PC-9 (cell line): Measurements from ENCODE around the gene DNAJC28. TPM values are rescaled to one million over a fixed set of nuclear protein-coding genes. Genes with fewer than 3 reads are reported as not detected.

Experiments used
- BruUV-seq: library from RNA; stranded (reverse); fragments of 400-500 nt; replicated peaks from 2 replicates; lab custom pipeline; 2021; lab: Mats Ljungman, UMichigan
- CTCF ChIA-PET: fragments of 300-600 bp; sonication (Branson Sonifier 250); formaldehyde crosslinking; loops from one replicate; lab custom pipeline; 2022; ENCODE audit warnings: antibody characterized with exemption; lab: Charles Lee
- POLR2A ChIA-PET: fragments of 300-600 bp; sonication (Branson Sonifier 250); formaldehyde crosslinking; loops from one replicate; lab custom pipeline; 2022; ENCODE audit warnings: antibody characterized with exemption; ENCODE audit not compliant: unreplicated experiment; lab: Charles Lee
- DNase-seq, 2 experiments: peaks; one replicate each; pipeline versions ENCODE4 v3.0.0 to v3.0.0-alpha.2; 2015 to 2022; ENCODE audit warnings: mixed read lengths in 1 of 2
- H2AFZ ChIP-seq: fragments of 200-600 bp; sonication (generic); 2 replicates; pipeline ENCODE4 v1.8.1; 2017; ENCODE audit warnings: antibody characterized with exemption
- H3F3A ChIP-seq: fragments of 200-600 bp; sonication (generic); 2 replicates; pipeline ENCODE4 v1.8.1; 2017; ENCODE audit warnings: antibody characterized with exemption, mild to moderate bottlenecking, low read depth; ENCODE audit not compliant: insufficient read depth
- H3K27ac ChIP-seq: fragments of 200-600 bp; sonication (generic); 2 replicates; pipeline ENCODE4 v1.6.1; 2016; ENCODE audit warnings: mixed run types
- H3K27me3 ChIP-seq: fragments of 200-600 bp; sonication (generic); 2 replicates; pipeline ENCODE4 v1.6.1; 2016; ENCODE audit warnings: low read depth, mixed run types; ENCODE audit not compliant: insufficient read depth
- H3K36me3 ChIP-seq: fragments of 200-600 bp; sonication (generic); 2 replicates; pipeline ENCODE4 v1.6.1; 2016; ENCODE audit warnings: low read depth, mixed run types
- H3K4me1 ChIP-seq: fragments of 200-600 bp; sonication (generic); replicated peaks from 2 replicates; pipeline ENCODE4 v1.6.1; 2016; ENCODE audit warnings: mixed run types; ENCODE audit not compliant: insufficient read depth
- H3K4me2 ChIP-seq: fragments of 200-600 bp; sonication (generic); 2 replicates; pipeline ENCODE4 v1.6.1; 2017; ENCODE audit warnings: mixed run types
- H3K4me3 ChIP-seq: fragments of 200-600 bp; sonication (generic); 2 replicates; pipeline ENCODE4 v1.6.1; 2016; ENCODE audit warnings: mixed run types
- H3K79me2 ChIP-seq: fragments of 200-600 bp; sonication (generic); 2 replicates; pipeline ENCODE4 v1.6.1; 2017; ENCODE audit warnings: low read depth, mixed run types
- H3K9me2 ChIP-seq: fragments of 200-600 bp; sonication (generic); 2 replicates; pipeline ENCODE4 v1.8.1; 2017; ENCODE audit warnings: mild to moderate bottlenecking; ENCODE audit not compliant: insufficient read depth
- H3K9me3 ChIP-seq: fragments of 200-600 bp; sonication (generic); 2 replicates; pipeline ENCODE4 v1.8.1; 2016; ENCODE audit warnings: low read depth; ENCODE audit not compliant: insufficient read depth
- H4K20me1 ChIP-seq: fragments of 200-600 bp; sonication (generic); 2 replicates; pipeline ENCODE4 v1.8.1; 2017; ENCODE audit not compliant: insufficient read depth
- EZH2 ChIP-seq: fragments of 200-600 bp; sonication (generic); IDR thresholded peaks from 2 replicates; pipeline ENCODE4 v1.8.0; 2017; ENCODE audit warnings: antibody characterized with exemption, low read depth
- intact Hi-C: fragments of 100-400 bp; cut with micrococcal nuclease; formaldehyde crosslinking; loops from one replicate; pipeline ENCODE4 v1.10.0; 2022; ENCODE audit not compliant: unreplicated experiment
- total RNA-seq: library from RNA; stranded (reverse); gene quantifications from 2 replicates; pipeline ENCODE4 v1.2.3, GENCODE V29; 2021
- TF ChIP-seq, protein P1 (sequence below): fragments of 200-600 bp; sonication (generic); conservative IDR thresholded peaks from 2 replicates; pipeline ENCODE4 v1.6.1; 2017; ENCODE audit warnings: mixed run types, antibody characterized with exemption, mild to moderate bottlenecking, moderate library complexity

The DNAJC28 gene
- total RNA-seq, 1 experiment from 2014 or later: 1.1 TPM

DNA sequence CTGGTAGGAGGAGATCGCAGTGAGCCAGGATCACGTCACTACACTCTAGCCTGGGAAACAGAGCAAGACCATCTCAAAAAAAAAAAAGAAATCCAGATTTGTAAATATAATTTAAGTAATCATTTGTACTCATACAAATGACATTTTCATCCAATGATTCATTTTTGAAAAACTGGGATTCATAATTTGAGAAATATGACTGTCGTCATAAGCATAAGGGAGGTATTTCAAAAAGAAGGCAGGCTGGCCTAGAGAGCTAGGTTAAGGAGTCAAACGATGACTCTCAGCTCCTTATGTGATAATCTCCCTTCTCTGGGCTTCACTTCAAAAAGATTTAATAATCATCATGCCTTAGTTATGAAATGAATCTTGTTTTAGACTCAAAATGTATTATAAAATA lies 48.1 kb upstream of the DNAJC28 start:
- Histone ChIP-seq H3K4me3 (no peak overlapping the region), H4K20me1 (peaks cover 26% of the 10 kb centered on the region), H3K4me2 (peak overlapping the region; percentile 82), H3K9me3 (no peaks in the 10 kb centered on the region), H3K27me3 (no peaks in the 10 kb centered on the region), H3K9me2 (no peaks in the 10 kb centered on the region), H3K27ac (no peak overlapping the region), H3K79me2 (peaks cover 66% of the 10 kb centered on the region), H3K36me3 (peaks cover 24% of the 10 kb centered on the region; the same call in 1 of the 2 replicates), H3K4me1 (peaks cover 17% of the 10 kb centered on the region), H2AFZ (no peak overlapping the region), H3F3A (peaks cover 23% of the 10 kb centered on the region)
- intact Hi-C loops: loop anchor here (5.0 kb wide), 1 partner anchor 47 kb away; the partner anchor contains the start of gene DNAJC28
- TF ChIP-seq EZH2: no peak
- TF ChIP-seq, protein P1, sequence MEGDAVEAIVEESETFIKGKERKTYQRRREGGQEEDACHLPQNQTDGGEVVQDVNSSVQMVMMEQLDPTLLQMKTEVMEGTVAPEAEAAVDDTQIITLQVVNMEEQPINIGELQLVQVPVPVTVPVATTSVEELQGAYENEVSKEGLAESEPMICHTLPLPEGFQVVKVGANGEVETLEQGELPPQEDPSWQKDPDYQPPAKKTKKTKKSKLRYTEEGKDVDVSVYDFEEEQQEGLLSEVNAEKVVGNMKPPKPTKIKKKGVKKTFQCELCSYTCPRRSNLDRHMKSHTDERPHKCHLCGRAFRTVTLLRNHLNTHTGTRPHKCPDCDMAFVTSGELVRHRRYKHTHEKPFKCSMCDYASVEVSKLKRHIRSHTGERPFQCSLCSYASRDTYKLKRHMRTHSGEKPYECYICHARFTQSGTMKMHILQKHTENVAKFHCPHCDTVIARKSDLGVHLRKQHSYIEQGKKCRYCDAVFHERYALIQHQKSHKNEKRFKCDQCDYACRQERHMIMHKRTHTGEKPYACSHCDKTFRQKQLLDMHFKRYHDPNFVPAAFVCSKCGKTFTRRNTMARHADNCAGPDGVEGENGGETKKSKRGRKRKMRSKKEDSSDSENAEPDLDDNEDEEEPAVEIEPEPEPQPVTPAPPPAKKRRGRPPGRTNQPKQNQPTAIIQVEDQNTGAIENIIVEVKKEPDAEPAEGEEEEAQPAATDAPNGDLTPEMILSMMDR: no peak
- no TSS peak for BruUV-seq
- ChIA-PET POLR2A (no interaction called here), CTCF (no interaction called here)
- no peak for DNase-seq

DNA sequence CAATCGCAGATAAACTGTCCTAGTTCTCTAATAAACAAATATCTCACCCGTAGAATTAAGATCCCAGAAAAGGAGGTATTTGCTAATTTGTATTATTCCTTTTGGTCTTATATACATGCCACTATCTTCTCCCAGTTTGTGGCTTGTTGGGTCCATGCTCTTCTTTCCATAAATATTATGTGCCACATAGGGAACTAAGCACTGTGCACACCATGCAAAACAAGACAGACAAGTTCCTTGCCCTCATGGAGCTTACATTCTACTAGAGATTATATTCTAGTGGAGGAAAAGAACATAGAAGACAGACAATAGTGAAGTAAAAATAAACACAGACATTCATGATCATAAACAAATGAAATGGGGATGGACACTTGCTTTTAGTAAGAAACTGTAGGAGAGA lies 45.7 kb upstream of the DNAJC28 start:
- Histone ChIP-seq H2AFZ (no peak overlapping the region), H3K4me3 (no peak overlapping the region), H3K4me2 (no peak overlapping the region), H3F3A (peaks cover 20% of the 10 kb centered on the region), H3K4me1 (peaks cover 12% of the 10 kb centered on the region), H3K27ac (no peak overlapping the region), H3K36me3 (peaks cover 32% of the 10 kb centered on the region; the same call in 1 of the 2 replicates), H4K20me1 (peaks cover 13% of the 10 kb centered on the region; the same call in 1 of the 2 replicates), H3K79me2 (peaks cover 49% of the 10 kb centered on the region), H3K9me3 (no peaks in the 10 kb centered on the region), H3K27me3 (no peaks in the 10 kb centered on the region), H3K9me2 (no peaks in the 10 kb centered on the region)
- TF ChIP-seq EZH2: no peak
- TF ChIP-seq, protein P1: no peak
- BruUV-seq: no TSS peak
- POLR2A ChIA-PET: no interaction called here
- DNase-seq: no peak
- intact Hi-C loops: no loop called here
- CTCF ChIA-PET: no interaction called here

DNA sequence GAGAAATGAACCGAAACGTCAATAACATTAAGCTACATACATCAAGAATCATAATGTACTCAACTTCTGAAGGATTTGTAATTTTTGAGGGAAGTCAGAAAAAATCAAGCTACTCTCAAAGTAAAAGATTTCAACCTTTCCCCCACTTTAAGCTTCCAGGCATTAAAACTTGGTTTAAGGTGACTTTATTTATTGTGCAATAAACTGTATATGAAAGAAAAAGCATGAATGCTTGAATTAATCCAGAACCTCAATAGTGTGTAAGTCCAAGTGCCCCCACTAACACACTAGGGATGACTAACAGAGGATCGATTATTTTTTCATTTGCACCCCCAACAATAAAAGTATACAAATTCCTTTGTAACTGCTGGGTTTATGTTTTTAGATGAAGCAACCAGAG lies 39.5 kb upstream of the DNAJC28 start:
- Histone ChIP-seq H2AFZ (no peak overlapping the region), H3K79me2 (0 out of 2 replicates have a peak, but pooled peaks cover 2% of the 10 kb centered on the region), H3K27me3 (no peaks in the 10 kb centered on the region), H3F3A (peaks cover 5% of the 10 kb centered on the region; the same call in 1 of the 2 replicates), H3K4me1 (no peaks in the 10 kb centered on the region), H4K20me1 (peaks cover 8% of the 10 kb centered on the region; the same call in 1 of the 2 replicates), H3K9me3 (no peaks in the 10 kb centered on the region), H3K9me2 (no peaks in the 10 kb centered on the region), H3K4me2 (no peak overlapping the region), H3K27ac (no peak overlapping the region), H3K4me3 (no peak overlapping the region), H3K36me3 (peaks cover 34% of the 10 kb centered on the region; the same call in 1 of the 2 replicates)
- ChIA-PET POLR2A (interaction anchor here (0.7 kb wide), 1 partner anchor 10 kb away, joined by 8 read pairs; no protein-coding TSS in a partner anchor), CTCF (no interaction called here)
- intact Hi-C loops: no loop called here
- TF ChIP-seq EZH2: no peak
- TF ChIP-seq, protein P1: no peak
- no TSS peak for BruUV-seq
- no peak for DNase-seq
